ENCODE results near the gene PDPR.
"Not testable (repeated sequence)": the region's sequence is repeated elsewhere in the genome, so short reads cannot be mapped to it uniquely, and the experiment has no call there.

DNA sequence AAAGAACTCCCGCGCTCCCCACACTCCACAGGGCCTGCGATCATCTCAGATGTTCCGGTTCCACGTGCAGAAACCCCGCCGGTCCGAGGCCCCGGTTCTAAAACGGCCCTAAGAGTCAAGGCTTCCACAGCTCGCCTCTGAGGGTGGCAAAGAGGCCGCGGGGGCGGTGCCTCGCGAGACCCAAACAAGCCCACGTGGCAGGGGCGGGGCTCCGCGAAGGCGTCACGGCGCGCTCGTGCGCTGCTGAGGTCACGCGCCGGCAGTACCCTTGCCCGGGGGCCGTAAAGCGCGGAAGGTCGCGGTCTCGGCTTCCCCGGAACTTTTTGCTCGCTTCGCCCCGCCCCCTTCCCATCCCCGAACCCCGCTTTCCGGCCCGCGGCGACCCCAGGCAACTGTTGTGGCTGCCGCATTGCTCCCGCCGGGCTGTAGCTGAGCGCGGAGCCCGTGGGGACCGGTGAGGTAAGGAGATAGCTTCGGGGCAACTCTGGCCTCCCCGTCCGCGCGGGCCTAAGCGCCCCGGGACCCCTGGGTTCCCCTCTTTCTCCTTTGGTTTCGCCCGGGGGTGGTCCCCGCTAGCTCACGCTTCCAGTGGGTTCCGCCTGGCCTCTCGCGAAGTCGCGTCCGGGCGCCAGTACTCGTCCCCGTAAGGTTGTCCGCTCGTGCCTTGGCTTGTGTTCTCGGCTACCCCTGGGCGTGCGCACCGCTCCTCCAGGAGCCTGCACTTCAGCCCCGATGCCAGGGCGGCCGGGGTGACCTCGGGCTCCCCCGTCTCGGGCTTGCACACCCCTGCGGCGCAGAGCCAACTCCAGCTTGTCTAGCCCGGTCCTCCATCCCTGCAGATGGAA lies at the start of gene PDPR:
- TF ChIP-seq CTCF (IDR thresholded peaks at IDR 0.05; ENCODE audit: poor library complexity); EZH2phosphoT487 (IDR thresholded peaks at IDR 0.05; ENCODE audit: low read depth, severe bottlenecking, unreplicated experiment): not testable (repeated sequence)
